Superior temporal gyrus (tissue), 1 donor: ENCODE data around the gene TSPAN19.

ENCODE experiments used
- DNase-seq: peaks from one replicate; pipeline ENCODE4 v3.0.0-alpha.2; 2016; ENCODE audit errors: extremely low spot score

Gene TSPAN19

DNA sequence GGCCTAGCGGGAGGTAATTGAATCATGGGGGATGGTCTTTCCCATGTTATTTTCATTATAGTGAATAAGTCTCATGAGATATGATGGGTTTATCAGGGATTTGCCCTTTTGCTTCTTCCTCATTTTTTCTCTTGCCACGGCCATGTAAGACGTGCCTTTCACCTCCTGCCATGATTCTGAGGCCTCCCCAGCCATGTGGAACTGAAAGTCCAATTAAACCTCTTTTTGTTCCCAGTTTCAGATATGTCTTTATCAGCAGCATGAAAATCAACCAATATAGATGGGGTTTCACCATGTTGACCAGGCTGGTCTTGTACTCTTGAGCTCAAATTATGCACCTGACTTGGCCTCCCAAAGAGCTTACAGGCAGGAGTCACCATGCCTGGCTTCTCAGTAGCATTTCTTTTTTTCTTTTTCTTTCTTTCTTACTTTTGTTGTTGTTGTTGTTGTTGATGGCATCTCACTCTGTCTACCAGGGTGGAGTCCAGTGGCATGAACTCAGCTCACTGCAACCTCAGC lies 33.2 kb downstream of the TSPAN19 start:
- no peak for DNase-seq

- DNase-seq: no peak
Measured at GRCh38 chr12:85000729-85001128, 35.3 kb downstream of the TSPAN19 start.

GRCh38 chr12:84998341-84998740 lies 37.7 kb downstream of the TSPAN19 start:
- DNase-seq: no peak

GRCh38 chr12:84996759-84997158 lies 39.3 kb downstream of the TSPAN19 start:
- DNase-seq: no peak

DNA sequence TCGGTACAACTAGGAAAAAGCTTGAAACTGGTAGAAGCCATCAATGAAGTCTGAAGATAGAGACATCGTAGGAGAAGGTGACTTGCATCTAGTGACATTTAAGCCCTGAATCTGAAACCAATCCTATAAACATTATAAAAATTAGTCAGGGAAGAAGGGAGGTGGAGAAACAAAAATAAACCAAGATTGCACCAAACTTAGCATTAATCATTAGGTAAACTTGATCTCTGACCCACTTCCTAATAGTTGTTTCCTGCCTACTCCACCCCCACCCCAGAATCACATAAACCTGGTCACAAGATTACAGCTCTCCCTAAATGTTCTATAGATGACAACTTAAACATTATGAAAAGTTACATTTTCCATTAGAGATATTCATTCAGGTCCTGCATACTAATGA lies 40.4 kb downstream of the TSPAN19 start:
- DNase-seq: no peak

GRCh38 chr12:84994426-84994825 lies 41.7 kb downstream of the TSPAN19 start:
- DNase-seq: no peak

DNA sequence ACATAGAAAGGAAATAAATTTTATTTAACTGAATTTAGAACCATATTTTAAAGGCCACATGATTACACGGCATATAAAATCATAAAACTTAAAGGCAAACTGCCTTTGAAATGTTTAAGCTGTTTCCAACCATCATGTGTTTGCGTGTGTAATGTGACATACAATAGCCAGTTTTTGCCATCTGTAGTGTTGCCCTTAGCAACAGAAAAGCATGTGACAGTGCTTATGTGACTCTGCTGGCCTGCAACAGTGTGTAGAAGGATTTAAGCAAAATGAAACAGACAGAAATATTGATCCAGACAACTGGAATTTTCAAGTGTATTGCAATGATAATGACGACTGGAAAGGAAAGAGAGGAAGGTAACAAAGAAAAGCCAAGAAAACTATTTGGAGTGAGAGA lies 49.5 kb downstream of the TSPAN19 start:
- DNase-seq: peak; percentile 41

DNA sequence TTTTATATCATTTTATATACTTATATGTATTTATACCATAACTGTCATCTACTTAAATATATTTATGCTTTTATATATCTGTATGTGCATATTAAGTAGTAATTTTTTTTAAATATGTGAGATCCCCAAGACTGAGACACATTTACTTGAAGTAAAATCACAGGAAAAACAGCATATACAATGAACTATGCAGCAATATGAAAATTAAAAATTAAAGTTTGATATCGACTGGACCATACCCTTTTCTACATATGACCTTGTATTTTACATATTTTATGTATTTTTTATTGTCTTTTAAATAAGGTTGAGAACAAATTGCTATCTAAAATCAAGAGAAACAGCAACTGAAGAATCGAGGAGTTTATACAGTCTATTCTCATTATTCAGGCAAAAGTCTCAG lies 50.0 kb downstream of the TSPAN19 start:
- peak; percentile 13 for DNase-seq

GRCh38 chr12:84983289-84983688 lies 52.8 kb downstream of the TSPAN19 start:
- DNase-seq: no peak

DNA sequence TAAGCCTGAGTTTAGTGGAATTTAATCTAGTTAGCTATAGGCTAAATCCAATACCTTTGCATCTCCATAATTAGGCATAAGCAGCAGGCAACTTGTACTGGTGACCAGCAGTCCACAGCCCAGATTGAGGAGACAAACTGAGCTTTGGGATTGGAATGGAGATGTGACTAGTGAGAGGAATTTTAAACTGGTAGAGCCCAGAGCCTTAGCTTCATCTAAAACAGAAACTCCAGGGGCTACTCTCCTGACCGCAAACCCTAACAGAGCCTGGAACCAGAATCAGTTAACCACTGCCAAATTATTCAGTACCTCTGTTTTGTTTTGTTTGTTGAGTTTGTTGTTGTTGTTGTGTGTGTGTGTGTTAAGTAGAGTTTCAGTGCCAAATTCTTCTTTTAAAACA lies 53.2 kb downstream of the TSPAN19 start:
- no peak for DNase-seq

GRCh38 chr12:84978921-84979320 lies 57.2 kb downstream of the TSPAN19 start:
- DNase-seq: no peak

DNA sequence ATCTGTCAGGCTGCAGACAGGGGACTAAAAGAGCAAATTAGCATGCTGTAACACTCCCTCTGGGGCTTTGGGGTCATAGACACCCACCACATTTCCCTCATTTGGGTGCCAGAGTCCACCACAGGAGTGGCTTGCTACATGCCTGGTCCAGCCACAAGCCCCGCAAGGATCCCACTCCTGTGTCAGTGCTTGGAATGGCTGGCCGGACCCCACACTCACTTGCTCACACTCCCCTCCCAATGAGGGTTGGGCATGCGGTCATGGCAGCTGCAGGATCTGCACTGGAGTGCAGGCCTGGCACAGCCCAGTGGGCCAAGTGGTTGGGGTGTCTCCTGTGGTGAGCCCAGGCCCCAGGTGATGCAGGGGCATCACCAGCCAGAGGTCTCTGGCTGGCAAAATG lies 59.9 kb downstream of the TSPAN19 start:
- no peak for DNase-seq

GRCh38 chr12:84974155-84974815 lies 61.8 kb downstream of the TSPAN19 start:
- DNase-seq: no peak

GRCh38 chr12:84973026-84973425 lies 63.1 kb downstream of the TSPAN19 start:
- no peak for DNase-seq

- DNase-seq: no peak
Measured at GRCh38 chr12:84969226-84969625, 66.9 kb downstream of the TSPAN19 start.
